HG03135 (cell line): Measurements from ENCODE around the gene ASTN1.

ENCODE experiments used
- ATAC-seq: cut with Tn5 transposase; IDR thresholded peaks from one replicate; pipeline ENCODE4 v1.9.1; 2021; ENCODE audit warnings: mild to moderate bottlenecking, moderate library complexity; ENCODE audit not compliant: unreplicated experiment

Gene ASTN1

DNA sequence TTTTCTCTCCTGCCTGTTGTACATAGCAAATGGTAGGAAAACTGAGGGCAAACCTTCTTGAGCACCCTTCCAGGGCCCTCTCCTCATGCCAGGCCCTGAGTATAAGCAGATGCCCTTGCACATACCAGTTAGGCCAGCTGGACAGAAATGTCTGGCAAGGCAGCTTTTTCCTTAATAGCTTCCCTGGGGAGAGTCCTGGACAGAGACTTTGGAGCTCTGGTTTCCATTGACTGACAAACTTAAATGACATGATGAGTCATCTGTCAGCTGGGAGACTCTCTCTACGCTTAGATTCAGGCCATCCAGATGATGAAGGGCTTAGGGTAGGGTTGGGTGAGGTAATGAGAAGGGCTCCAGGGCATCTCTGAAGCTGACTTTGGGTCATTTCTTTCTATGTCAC, 317.5 kb downstream of the ASTN1 start:
- ATAC-seq: no peak

DNA sequence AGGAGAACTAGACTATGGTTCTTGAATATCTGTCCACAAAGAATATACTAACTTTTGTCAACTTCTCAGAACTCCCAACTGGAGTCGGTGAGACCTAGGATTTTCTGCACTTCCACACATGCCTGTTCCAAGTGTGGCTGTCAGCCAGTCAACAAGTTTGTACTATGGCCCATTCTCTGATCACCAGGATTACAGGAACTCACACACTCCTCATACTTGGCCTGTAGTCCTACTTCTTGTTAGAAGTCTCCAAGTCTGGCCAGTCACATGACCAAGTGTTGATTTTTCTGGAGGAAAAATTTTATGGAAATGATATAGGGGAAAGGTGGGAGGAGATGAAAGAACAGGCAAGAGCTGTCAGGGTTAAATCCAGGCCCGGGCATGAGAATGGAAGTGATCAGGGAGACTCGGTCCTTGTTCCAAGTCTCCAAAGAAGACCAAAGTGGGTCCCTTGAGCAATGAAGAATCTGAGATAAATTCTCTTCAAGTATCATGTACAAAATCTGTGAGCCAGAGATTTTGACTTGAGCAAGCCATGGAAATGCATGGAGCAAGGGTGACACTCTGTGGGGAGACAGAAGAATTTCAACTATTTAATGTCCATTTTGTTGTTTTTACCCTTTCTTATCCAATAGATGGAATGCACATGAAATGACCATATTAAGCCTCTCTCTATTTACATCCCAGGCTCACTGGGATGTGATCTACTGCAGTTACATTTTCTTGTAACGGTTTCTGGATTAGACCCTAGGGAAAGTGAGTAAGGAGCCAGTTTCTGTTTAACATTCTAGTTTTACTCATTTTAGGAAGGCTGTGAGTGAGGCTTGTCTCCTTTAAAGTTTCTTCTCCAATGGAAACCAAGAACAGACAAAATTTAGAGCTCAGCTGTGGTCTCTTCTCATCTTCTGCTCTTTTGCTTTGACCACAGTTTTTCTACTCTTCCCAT, 320.9 kb downstream of the ASTN1 start:
- no peak for ATAC-seq

DNA sequence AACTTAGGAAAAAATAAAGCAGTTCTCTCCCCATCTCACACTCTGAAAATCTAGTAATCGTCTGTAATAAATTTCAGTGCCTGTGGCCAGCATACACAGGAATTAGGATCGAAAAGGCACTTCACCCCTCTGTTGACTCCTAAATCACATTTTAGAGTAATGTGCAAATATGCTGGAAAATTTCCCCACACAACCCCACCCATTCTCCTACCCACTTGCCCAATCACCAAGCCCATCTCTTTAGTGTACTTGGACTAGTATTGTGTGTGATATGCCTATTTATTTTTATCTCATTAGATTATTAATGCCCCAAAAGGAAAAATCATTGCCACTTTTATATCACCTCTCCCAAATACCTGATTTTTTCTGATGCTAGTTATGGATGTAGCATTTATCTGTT, 323.3 kb downstream of the ASTN1 start:
- no peak for ATAC-seq

- ATAC-seq: no peak
Observed at GRCh38 chr1:176839216-176839615, 325.3 kb downstream of the ASTN1 start.

- ATAC-seq: no peak
Observed at GRCh38 chr1:176838276-176838995, 326.1 kb downstream of the ASTN1 start.

DNA sequence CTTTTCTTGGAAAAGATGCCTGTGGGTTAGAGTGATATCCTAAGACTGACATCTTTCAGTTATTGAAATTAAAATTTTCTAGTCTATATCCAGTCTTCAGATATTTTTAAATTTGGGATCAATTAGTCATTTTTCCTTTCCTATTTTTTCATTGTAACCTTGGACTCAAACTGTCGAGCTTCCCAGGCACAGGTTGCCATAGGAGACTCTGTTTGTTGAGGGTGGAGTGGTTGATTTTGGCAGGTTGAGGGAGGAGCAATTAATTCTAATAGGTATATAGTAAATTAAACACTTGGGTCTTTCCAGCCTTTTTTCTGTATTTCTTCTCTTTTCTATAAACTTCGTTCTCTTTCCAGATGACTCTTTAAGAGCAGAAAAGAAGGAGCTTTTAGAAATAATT, 326.8 kb downstream of the ASTN1 start:
- no peak for ATAC-seq

- ATAC-seq: no peak
Observed at GRCh38 chr1:176831150-176831549, 333.4 kb downstream of the ASTN1 start.

DNA sequence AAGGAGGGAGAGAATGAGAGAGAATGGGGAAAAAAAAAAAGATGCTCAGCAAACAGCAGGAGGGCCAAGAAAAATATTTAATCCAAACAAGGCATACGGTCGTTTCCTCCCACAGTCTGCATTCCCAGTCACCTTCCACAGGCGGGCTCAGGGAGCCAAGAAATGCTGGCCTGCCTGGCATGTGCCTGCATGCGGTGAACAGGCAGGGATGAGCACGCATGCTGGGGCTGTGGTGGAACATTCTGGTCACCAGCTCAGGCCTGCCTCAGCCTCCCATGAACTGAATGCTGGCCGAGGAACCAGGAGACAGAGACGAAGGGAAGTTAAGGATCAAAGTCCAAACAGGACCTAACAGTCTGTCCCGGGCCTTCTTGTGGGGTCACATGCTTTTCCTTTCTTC, 335.3 kb downstream of the ASTN1 start:
- ATAC-seq: no peak

GRCh38 chr1:176826265-176826664, 338.2 kb downstream of the ASTN1 start:
- ATAC-seq: no peak

DNA sequence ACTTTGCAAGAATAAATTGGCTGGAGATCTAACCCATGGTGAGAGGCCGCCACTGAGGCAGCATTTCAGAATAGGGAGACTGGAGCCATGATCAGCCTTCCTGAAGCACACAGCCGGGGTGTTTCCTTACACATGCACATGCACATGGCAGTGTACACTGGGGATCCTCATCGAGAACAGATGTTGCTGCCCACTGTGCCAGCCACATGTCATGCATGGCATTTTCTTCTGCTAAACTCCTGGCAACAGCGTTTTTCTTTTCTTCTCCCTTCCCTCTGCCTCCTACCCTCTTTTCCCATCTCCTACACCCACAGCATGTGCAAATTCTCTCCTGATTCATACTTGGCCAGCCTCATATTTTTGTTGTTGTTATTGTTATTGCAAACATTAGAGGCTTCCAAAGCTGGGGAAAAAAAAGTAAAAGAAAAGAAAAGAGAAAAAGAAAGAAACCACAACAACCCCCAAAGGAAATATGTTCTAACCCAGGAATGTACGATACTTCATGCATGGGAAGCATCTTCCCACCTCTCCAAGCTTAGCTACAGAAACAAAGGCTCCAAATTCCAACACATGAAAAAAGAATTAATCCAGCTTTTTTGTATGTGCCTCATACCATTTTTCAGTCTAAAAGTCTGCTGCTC, 344.0 kb downstream of the ASTN1 start:
- ATAC-seq: no peak

GRCh38 chr1:176816232-176816631, 348.3 kb downstream of the ASTN1 start:
- ATAC-seq: no peak

- ATAC-seq: no peak
Observed at GRCh38 chr1:176815621-176816020, 348.9 kb downstream of the ASTN1 start.

GRCh38 chr1:176811511-176812288, 352.8 kb downstream of the ASTN1 start:
- no peak for ATAC-seq

DNA sequence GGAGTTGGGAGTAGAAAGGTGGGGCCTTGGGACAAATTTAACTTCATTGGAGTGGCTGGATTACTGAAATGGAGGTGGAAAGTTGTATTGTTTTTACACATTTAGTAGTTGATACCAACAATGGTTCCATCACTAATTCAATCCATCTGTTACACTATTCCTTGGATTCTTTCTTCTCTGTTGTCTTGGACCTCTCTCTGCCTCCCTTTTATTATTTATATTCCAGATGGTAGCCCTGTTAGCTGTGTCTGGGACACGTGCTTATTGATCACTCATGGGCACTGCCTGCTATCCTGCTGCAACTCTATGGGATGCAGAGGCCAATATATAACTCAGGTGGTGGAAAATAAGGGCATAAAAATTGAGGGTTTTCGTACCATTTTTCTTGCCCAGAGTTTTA, 355.2 kb downstream of the ASTN1 start:
- ATAC-seq: no peak
